A673 (cell line): ENCODE data around the gene COX6B2. TPM values are rescaled to one million over a fixed set of nuclear protein-coding genes. Genes with fewer than 3 reads are reported as not detected.

ENCODE experiments used
- BruUV-seq: library from RNA; stranded (reverse); fragments of 400-500 nt; replicated peaks from 2 replicates; lab custom pipeline; 2021; lab: Mats Ljungman, UMichigan
- CTCF ChIA-PET: fragments of 300-600 bp; sonication (Branson Sonifier 250); formaldehyde crosslinking; loops from one replicate; lab custom pipeline; 2022; ENCODE audit warnings: antibody characterized with exemption; lab: Charles Lee
- POLR2A ChIA-PET: fragments of 300-600 bp; sonication (Branson Sonifier 250); formaldehyde crosslinking; loops from one replicate; lab custom pipeline; 2022; ENCODE audit warnings: antibody characterized with exemption; ENCODE audit not compliant: low non-redundant PET; lab: Charles Lee
- DNase-seq: peaks from one replicate; pipeline ENCODE4 v3.0.0-alpha.2; 2015; ENCODE audit warnings: low spot score
- H3K27ac ChIP-seq: fragments of 200-600 bp; sonication (generic); 2 replicates; pipeline ENCODE4 v1.5.1; 2016; ENCODE audit warnings: mixed run types, low read depth, mild to moderate bottlenecking, mixed read lengths, antibody characterized with exemption, low read length; ENCODE audit not compliant: poor library complexity, severe bottlenecking
- H3K27me3 ChIP-seq: fragments of 200-600 bp; sonication (generic); replicated peaks from 2 replicates; pipeline ENCODE4 v1.6.1; 2017; ENCODE audit warnings: mixed run types, low read depth, mild to moderate bottlenecking, mixed read lengths, antibody characterized with exemption, low read length; ENCODE audit not compliant: insufficient read depth, poor library complexity
- H3K36me3 ChIP-seq: fragments of 200-600 bp; sonication (generic); 2 replicates; pipeline ENCODE4 v1.6.1; 2016; ENCODE audit warnings: mixed run types, mild to moderate bottlenecking, mixed read lengths, antibody characterized with exemption, low read length; ENCODE audit not compliant: insufficient read depth, poor library complexity, severe bottlenecking
- H3K4me1 ChIP-seq: fragments of 200-600 bp; sonication (generic); 2 replicates; pipeline ENCODE4 v1.6.1; 2017; ENCODE audit warnings: mixed run types, mild to moderate bottlenecking, mixed read lengths, antibody characterized with exemption, low read length; ENCODE audit not compliant: insufficient read depth, poor library complexity, severe bottlenecking
- H3K4me3 ChIP-seq: fragments of 200-600 bp; sonication (generic); 2 replicates; pipeline ENCODE4 v1.5.1; 2016; ENCODE audit warnings: low read depth, mixed run types, mild to moderate bottlenecking, mixed read lengths, low read length; ENCODE audit not compliant: poor library complexity, severe bottlenecking
- H3K9me3 ChIP-seq: fragments of 200-600 bp; sonication (generic); 2 replicates; pipeline ENCODE4 v1.6.1; 2016; ENCODE audit warnings: mixed run types, low read depth, mild to moderate bottlenecking, mixed read lengths, antibody characterized with exemption, low read length; ENCODE audit not compliant: poor library complexity, severe bottlenecking
- EZH2 ChIP-seq: fragments of 200-600 bp; sonication (generic); IDR thresholded peaks from 2 replicates; pipeline ENCODE4 v1.6.1; 2017; ENCODE audit warnings: borderline replicate concordance, low read depth, mild to moderate bottlenecking, mixed read lengths, antibody characterized with exemption, low read length; ENCODE audit not compliant: poor library complexity, severe bottlenecking
- intact Hi-C: fragments of 100-400 bp; cut with micrococcal nuclease; formaldehyde crosslinking; loops from one replicate; pipeline ENCODE4 v1.10.0; 2022; ENCODE audit not compliant: unreplicated experiment
- total RNA-seq: library from RNA; stranded (reverse); gene quantifications from 2 replicates; pipeline ENCODE4 v1.2.3, GENCODE V29; 2021
- TF ChIP-seq, protein P1 (sequence below): fragments of 300-800, 200-600 bp; sonication (generic); conservative IDR thresholded peaks from 2 replicates; pipeline ENCODE4 v1.5.1; 2017; ENCODE audit warnings: low read depth, mild to moderate bottlenecking, antibody characterized with exemption, low read length, moderate library complexity, mixed read lengths

COX6B2 gene
- total RNA-seq, 1 experiment from 2014 or later = not detected

DNA sequence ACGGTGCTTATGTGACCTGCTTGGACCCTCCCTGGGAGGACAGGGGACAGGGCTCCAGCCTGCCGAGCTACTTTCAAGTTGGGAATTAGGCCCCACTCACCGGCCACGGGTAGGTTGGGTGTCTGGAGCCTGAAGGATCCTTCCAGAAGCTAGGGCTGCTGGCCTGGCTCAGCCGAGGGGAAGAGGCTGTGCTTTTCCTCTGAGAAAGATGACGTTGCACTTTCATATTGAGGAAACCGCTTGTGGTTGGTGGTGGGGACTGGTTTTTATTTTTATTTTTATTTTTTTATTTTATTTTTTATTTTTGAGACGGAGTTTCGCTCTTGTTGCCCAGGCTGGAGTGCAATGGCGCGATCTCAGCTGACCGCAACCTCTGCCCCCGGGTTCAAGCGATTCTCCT lies 29.3 kb downstream of the COX6B2 start, which contains the start of gene TMEM150B:
Gene TMEM150B (minus strand): TSS at position 170 of the 400 bp plus-strand sequence. CDS start 4,305 bp downstream, outside the sequence.
- ChIA-PET CTCF (no interaction called here), POLR2A (no interaction called here)
- DNase-seq = no peak
- no peaks in the 10 kb centered on the region for H3K9me3 ChIP-seq
- intact Hi-C loops = no loop called here
- no peak within 1 kb of the TSS for H3K27ac ChIP-seq
- no peak within 1 kb of the TSS for H3K4me3 ChIP-seq
- no peaks in the 10 kb centered on the region for H3K27me3 ChIP-seq
- TF ChIP-seq, protein P1, sequence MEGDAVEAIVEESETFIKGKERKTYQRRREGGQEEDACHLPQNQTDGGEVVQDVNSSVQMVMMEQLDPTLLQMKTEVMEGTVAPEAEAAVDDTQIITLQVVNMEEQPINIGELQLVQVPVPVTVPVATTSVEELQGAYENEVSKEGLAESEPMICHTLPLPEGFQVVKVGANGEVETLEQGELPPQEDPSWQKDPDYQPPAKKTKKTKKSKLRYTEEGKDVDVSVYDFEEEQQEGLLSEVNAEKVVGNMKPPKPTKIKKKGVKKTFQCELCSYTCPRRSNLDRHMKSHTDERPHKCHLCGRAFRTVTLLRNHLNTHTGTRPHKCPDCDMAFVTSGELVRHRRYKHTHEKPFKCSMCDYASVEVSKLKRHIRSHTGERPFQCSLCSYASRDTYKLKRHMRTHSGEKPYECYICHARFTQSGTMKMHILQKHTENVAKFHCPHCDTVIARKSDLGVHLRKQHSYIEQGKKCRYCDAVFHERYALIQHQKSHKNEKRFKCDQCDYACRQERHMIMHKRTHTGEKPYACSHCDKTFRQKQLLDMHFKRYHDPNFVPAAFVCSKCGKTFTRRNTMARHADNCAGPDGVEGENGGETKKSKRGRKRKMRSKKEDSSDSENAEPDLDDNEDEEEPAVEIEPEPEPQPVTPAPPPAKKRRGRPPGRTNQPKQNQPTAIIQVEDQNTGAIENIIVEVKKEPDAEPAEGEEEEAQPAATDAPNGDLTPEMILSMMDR = no peak
- TF ChIP-seq EZH2 = no peak
- no peaks in the 10 kb centered on the region for H3K36me3 ChIP-seq
- H3K4me1 ChIP-seq = no peaks in the 10 kb centered on the region
- BruUV-seq = no TSS peak

DNA sequence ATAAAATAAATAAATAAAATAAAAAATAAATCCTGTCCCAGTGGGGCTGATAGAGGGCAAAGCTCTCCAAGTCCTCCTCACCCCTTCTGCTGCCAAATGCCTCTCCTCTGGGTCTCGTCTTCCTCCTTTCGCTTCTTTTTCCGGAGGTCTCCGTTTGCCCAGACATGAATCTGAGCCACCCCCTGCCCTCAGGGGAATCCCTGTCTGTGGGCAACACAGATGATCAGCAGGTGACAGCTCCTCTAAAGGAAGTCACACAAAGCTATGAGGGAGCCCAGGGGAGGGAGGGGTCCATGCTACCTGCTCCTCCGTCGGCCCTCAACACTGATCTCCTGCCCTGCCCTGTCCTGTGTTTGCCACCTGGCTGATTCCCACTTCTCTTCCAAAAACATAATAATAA lies 29.9 kb downstream of the COX6B2 start:
- ChIA-PET POLR2A (no interaction called here), CTCF (no interaction called here)
- Histone ChIP-seq H3K36me3 (no peaks in the 10 kb centered on the region), H3K9me3 (no peaks in the 10 kb centered on the region), H3K4me1 (no peaks in the 10 kb centered on the region), H3K27me3 (no peaks in the 10 kb centered on the region), H3K27ac (no peak overlapping the region), H3K4me3 (no peak overlapping the region)
- no peak for DNase-seq
- no peak for TF ChIP-seq EZH2
- TF ChIP-seq, protein P1 = no peak
- intact Hi-C loops = no loop called here
- BruUV-seq = no TSS peak

DNA sequence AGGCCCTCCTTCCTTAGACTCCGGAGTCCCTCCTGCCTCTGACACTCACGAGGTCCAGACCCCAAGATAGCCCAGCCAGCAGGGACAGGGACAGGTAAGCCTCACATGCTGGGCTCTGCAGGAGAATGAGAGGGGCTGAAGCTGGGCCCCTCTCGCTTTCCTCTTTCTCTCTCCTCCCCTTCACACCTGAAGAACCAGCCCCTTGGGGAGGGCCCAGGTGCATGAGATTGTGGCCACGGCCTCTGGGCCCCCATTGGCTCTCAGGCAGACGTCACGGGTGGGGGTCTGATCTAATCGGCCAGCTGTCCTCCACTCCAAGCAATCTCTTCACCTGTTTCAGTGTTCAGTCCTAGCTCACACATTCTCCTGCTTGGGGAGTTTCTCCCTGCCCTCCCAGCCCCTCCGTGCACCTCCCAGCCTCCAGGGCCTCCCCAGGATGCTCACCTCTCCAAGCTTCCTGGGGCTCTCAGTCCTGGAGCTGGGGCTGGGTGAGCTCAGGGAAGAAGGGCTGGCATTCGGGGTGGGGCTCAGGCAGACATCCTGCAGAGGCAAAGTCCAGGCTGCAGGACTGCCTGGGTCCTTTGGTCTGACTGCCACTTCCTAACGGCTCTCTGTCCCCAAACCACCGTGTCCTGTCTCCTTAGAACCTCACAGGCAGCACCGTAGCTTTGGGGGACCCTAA lies 32.2 kb downstream of the COX6B2 start:
- H3K9me3 ChIP-seq = no peaks in the 10 kb centered on the region
- intact Hi-C loops = no loop called here
- DNase-seq = no peak

More for the DNA sequence above, 32.2 kb downstream of the COX6B2 start:
- no peak overlapping the region for H3K4me3 ChIP-seq
- H3K27ac ChIP-seq = no peak overlapping the region
- H3K4me1 ChIP-seq = no peaks in the 10 kb centered on the region
- ChIA-PET CTCF (no interaction called here), POLR2A (no interaction called here)
- no peaks in the 10 kb centered on the region for H3K36me3 ChIP-seq
- H3K27me3 ChIP-seq = no peaks in the 10 kb centered on the region
- BruUV-seq = no TSS peak
- TF ChIP-seq, protein P1 = no peak
- no peak for TF ChIP-seq EZH2
